HG03025 (cell line): ENCODE measurements around the gene ADGRG3.

Experiments used
- ATAC-seq: cut with Tn5 transposase; IDR thresholded peaks from one replicate; pipeline ENCODE4 v1.9.1; 2021; ENCODE audit warnings: mild to moderate bottlenecking, moderate library complexity; ENCODE audit not compliant: unreplicated experiment, low FRiP score

Gene ADGRG3

GRCh38 chr16:57693550-57693949, 25.4 kb downstream of the ADGRG3 start:
- no peak for ATAC-seq

GRCh38 chr16:57694231-57694724, 26.2 kb downstream of the ADGRG3 start:
- no peak for ATAC-seq

- ATAC-seq, result no peak
Observed at GRCh38 chr16:57694725-57695679, 26.9 kb downstream of the ADGRG3 start, which contains the start of gene DRC7. TSS of gene DRC7 (plus strand) at chr16:57694806. CDS start at chr16:57697950, 3,144 bp downstream.

- no peak for ATAC-seq
Observed at GRCh38 chr16:57695680-57696069, 27.6 kb downstream of the ADGRG3 start.

- no peak for ATAC-seq
Observed at GRCh38 chr16:57696240-57696639, 28.1 kb downstream of the ADGRG3 start.

- ATAC-seq, result no peak
Observed at GRCh38 chr16:57697896-57698537, 29.9 kb downstream of the ADGRG3 start.

- no peak for ATAC-seq
Observed at GRCh38 chr16:57698812-57699405, 30.8 kb downstream of the ADGRG3 start.

- ATAC-seq, result no peak
Observed at GRCh38 chr16:57699481-57699880, 31.4 kb downstream of the ADGRG3 start.

GRCh38 chr16:57699899-57700298, 31.8 kb downstream of the ADGRG3 start:
- ATAC-seq, result no peak

GRCh38 chr16:57700781-57701551, 32.9 kb downstream of the ADGRG3 start:
- ATAC-seq, result no peak

- ATAC-seq, result no peak
Observed at GRCh38 chr16:57701759-57702371, 33.8 kb downstream of the ADGRG3 start.

- ATAC-seq, result no peak
Observed at GRCh38 chr16:57703416-57704010, 35.4 kb downstream of the ADGRG3 start.

- no peak for ATAC-seq
Observed at GRCh38 chr16:57704011-57704904, 36.2 kb downstream of the ADGRG3 start.

GRCh38 chr16:57704905-57705852, 37.1 kb downstream of the ADGRG3 start:
- ATAC-seq, result no peak

- ATAC-seq, result no peak
Observed at GRCh38 chr16:57706717-57707116, 38.6 kb downstream of the ADGRG3 start.

GRCh38 chr16:57707331-57707730, 39.2 kb downstream of the ADGRG3 start:
- ATAC-seq, result no peak

- no peak for ATAC-seq
Observed at GRCh38 chr16:57708168-57708567, 40.1 kb downstream of the ADGRG3 start.
